Measurements from ENCODE around the gene TPRN.

- no peak for TF ChIP-seq POLR2A (IDR thresholded peaks at IDR 0.05)
- TF ChIP-seq, protein P1, sequence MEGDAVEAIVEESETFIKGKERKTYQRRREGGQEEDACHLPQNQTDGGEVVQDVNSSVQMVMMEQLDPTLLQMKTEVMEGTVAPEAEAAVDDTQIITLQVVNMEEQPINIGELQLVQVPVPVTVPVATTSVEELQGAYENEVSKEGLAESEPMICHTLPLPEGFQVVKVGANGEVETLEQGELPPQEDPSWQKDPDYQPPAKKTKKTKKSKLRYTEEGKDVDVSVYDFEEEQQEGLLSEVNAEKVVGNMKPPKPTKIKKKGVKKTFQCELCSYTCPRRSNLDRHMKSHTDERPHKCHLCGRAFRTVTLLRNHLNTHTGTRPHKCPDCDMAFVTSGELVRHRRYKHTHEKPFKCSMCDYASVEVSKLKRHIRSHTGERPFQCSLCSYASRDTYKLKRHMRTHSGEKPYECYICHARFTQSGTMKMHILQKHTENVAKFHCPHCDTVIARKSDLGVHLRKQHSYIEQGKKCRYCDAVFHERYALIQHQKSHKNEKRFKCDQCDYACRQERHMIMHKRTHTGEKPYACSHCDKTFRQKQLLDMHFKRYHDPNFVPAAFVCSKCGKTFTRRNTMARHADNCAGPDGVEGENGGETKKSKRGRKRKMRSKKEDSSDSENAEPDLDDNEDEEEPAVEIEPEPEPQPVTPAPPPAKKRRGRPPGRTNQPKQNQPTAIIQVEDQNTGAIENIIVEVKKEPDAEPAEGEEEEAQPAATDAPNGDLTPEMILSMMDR (IDR thresholded peaks at IDR 0.05): no peak
- no peak for TF ChIP-seq POLR2AphosphoS5 (IDR thresholded peaks at IDR 0.05)
Observed at GRCh38 chr9:137235424-137236237, 35.1 kb upstream of the TPRN start.

All from sigmoid colon (tissue), 4 donors.